Liver (tissue), 9 donors: ENCODE data around the gene NLGN4X. TPM values are rescaled to one million over a fixed set of nuclear protein-coding genes. Genes with fewer than 3 reads are reported as not detected.

Experiments
- DNase-seq: peaks from one replicate; pipeline ENCODE4 v3.0.0-alpha.2; 2017; ENCODE audit warnings: low spot score
- H3K27ac ChIP-seq, 2 donors: one replicate each; pipeline ENCODE4 v1.7.0; 2013; ENCODE audit warnings: inconsistent platforms in 2 of 2, low read length in 2 of 2, control low read depth in 1 of 2, low read depth in 1 of 2, mild to moderate bottlenecking in 1 of 2
- H3K27me3 ChIP-seq, 4 donors: one replicate each; pipeline versions ENCODE4 v1.6.1 to v1.7.0; 2013; ENCODE audit warnings: low read length in 3 of 4, inconsistent platforms in 1 of 4, mild to moderate bottlenecking in 1 of 4, moderate library complexity in 1 of 4; ENCODE audit not compliant: control insufficient read depth in 4 of 4, insufficient read depth in 4 of 4
- H3K36me3 ChIP-seq, 4 donors: one replicate each; pipeline versions ENCODE4 v1.6.1 to v1.7.0; 2013; ENCODE audit warnings: low read length in 3 of 4, mild to moderate bottlenecking in 3 of 4, low read depth in 1 of 4, moderate library complexity in 1 of 4; ENCODE audit not compliant: control insufficient read depth in 4 of 4, insufficient read depth in 3 of 4
- H3K4me1 ChIP-seq, 4 donors: one replicate each; pipeline versions ENCODE4 v1.6.1 to v1.7.0; 2013; ENCODE audit warnings: low read length in 3 of 4, mild to moderate bottlenecking in 3 of 4, moderate library complexity in 1 of 4; ENCODE audit not compliant: control insufficient read depth in 4 of 4, insufficient read depth in 4 of 4
- H3K4me3 ChIP-seq, 3 donors: one replicate each; pipeline versions ENCODE4 v1.6.1 to v1.7.0; 2013; ENCODE audit warnings: low read length in 3 of 3, control low read depth in 1 of 3, low read depth in 1 of 3, mild to moderate bottlenecking in 1 of 3
- H3K9ac ChIP-seq, 2 donors: one replicate each; pipeline ENCODE4 v1.7.0; 2013; ENCODE audit warnings: low read length in 2 of 2, mild to moderate bottlenecking in 2 of 2, moderate library complexity in 2 of 2, control low read depth in 1 of 2, low read depth in 1 of 2
- H3K9me3 ChIP-seq, 4 donors: one replicate each; pipeline versions ENCODE4 v1.6.1 to v1.7.0; 2013; ENCODE audit warnings: low read length in 3 of 4; ENCODE audit not compliant: control insufficient read depth in 4 of 4
- ATF3 ChIP-seq: IDR thresholded peaks from 2 replicates; pipeline ENCODE4 v1.6.1; 2016; ENCODE audit warnings: antibody characterized with exemption
- EGR1 ChIP-seq, 2 donors: IDR thresholded peaks; 2 replicates each; pipeline ENCODE4 v1.6.1; 2016 to 2018; ENCODE audit warnings: antibody characterized with exemption in 2 of 2, low read depth in 2 of 2
- GABPA ChIP-seq, 2 donors: IDR thresholded peaks in 1 of 2; conservative IDR thresholded peaks in 1 of 2; 2 replicates each; pipeline ENCODE4 v1.6.1; 2016; ENCODE audit warnings: antibody characterized with exemption in 2 of 2, mild to moderate bottlenecking in 1 of 2, moderate library complexity in 1 of 2
- HNF4G ChIP-seq: IDR thresholded peaks from 2 replicates; pipeline ENCODE4 v1.6.1; 2016; ENCODE audit warnings: antibody characterized with exemption
- JUND ChIP-seq, 2 donors: IDR thresholded peaks; 2 replicates each; pipeline ENCODE4 v1.6.1; 2016; ENCODE audit warnings: antibody characterized with exemption in 2 of 2
- NR2F2 ChIP-seq: IDR thresholded peaks from 2 replicates; pipeline ENCODE4 v1.6.1; 2016; ENCODE audit warnings: antibody characterized with exemption
- RXRA ChIP-seq, 2 donors: IDR thresholded peaks; 2 replicates each; pipeline ENCODE4 v1.6.1; 2017 to 2018; ENCODE audit warnings: antibody characterized with exemption in 2 of 2, mild to moderate bottlenecking in 1 of 2
- SP1 ChIP-seq: IDR thresholded peaks from 2 replicates; pipeline ENCODE4 v1.6.1; 2018; ENCODE audit warnings: antibody characterized with exemption, mild to moderate bottlenecking
- ZBTB33 ChIP-seq: IDR thresholded peaks from 2 replicates; pipeline ENCODE4 v1.6.1; 2016; ENCODE audit warnings: antibody characterized with exemption
- WGBS: extraction: QIAGEN DNeasy Blood & Tissue Kit; methylation state at CpG from one replicate; pipeline ENCODE4 v1.1.7; 2013; 5-methylcytosine and 5-hydroxymethylcytosine counted together
- polyA plus RNA-seq, 2 donors: library from polyadenylated mRNA; stranded (reverse) in 1 of 2; unstranded in 1 of 2; fragments of 200-250 nt in 1 of 2; fragments of >200 nt in 1 of 2; fragmentation: Nextera tagmentation in 1 of 2; extraction: Ambion mirVana in 1 of 2; gene quantifications; one replicate each; pipeline versions ENCODE4 v1.2.1 to v1.2.3, GENCODE V29; 2013 to 2015
- total RNA-seq, 2 donors: library from RNA; depleted of rRNA; stranded (reverse); fragments of >200 nt; gene quantifications; one replicate each; pipeline ENCODE4 v1.2.3, GENCODE V29; 2014
- TF ChIP-seq, protein P1 (sequence below): fragments of 150-350 bp; IDR thresholded peaks from 2 replicates; pipeline ENCODE4 v1.5.1; 2017; ENCODE audit warnings: improper control_type of control experiment, low read depth, low read length; ENCODE audit not compliant: missing input control
- TF ChIP-seq, protein P2 (sequence below): IDR thresholded peaks from 2 replicates; pipeline ENCODE4 v1.6.1; 2016; ENCODE audit warnings: antibody characterized with exemption
- TF ChIP-seq, protein P3 (sequence below): IDR thresholded peaks from 2 replicates; pipeline ENCODE4 v1.6.1; 2016; ENCODE audit warnings: antibody characterized with exemption, mild to moderate bottlenecking
- donor health status: healthy.
- donor health status: healthy.
- donor health status: healthy.
- donor health status: healthy.
- donor health status: healthy.

NLGN4X gene
- total RNA-seq: 1 to 10 TPM in 1 of 2 donors, under 1 TPM in 1; 0.33 to 2.8 TPM
- 1 to 10 TPM in 1 of 2 donors, under 1 TPM in 1; 0.69 to 1.2 TPM for polyA plus RNA-seq

GRCh38 chrX:6228720-6229119 is at the start of gene NLGN4X:
Gene NLGN4X, minus strand, starts transcription at chrX:6228867. Its CDS starts 77,401 bp downstream, at chrX:6151466.
- Histone ChIP-seq H3K27ac (no peak within 1 kb of the TSS), H3K9ac (no peak within 1 kb of the TSS), H3K9me3 (no peaks in the 10 kb centered on the region), H3K4me3 (peak within 1 kb of the TSS in 1 of 3 donors; percentile 8), H3K27me3 (no peaks in the 10 kb centered on the region), H3K4me1 (peaks cover 0 to 18% (median 13%) of the 10 kb centered on the region in 4 donors), H3K36me3 (no peaks in the 10 kb centered on the region)
- DNase-seq: no peak
- 3% methylated on average over 12 of the region's 12 CpGs for WGBS
- TF ChIP-seq JUND (IDR thresholded peaks at IDR 0.05) (no peak), ZBTB33 (no peak), GABPA (IDR thresholded peaks at IDR 0.05 in 1 of 2, conservative IDR thresholded peaks at IDR 0.05 in 1 of 2) (no peak), HNF4G (no peak), ATF3 (no peak), NR2F2 (no peak), SP1 (no peak), EGR1 (IDR thresholded peaks at IDR 0.05; ENCODE audit: low read depth in 2 of 2) (no peak)
- TF ChIP-seq, protein P1, sequence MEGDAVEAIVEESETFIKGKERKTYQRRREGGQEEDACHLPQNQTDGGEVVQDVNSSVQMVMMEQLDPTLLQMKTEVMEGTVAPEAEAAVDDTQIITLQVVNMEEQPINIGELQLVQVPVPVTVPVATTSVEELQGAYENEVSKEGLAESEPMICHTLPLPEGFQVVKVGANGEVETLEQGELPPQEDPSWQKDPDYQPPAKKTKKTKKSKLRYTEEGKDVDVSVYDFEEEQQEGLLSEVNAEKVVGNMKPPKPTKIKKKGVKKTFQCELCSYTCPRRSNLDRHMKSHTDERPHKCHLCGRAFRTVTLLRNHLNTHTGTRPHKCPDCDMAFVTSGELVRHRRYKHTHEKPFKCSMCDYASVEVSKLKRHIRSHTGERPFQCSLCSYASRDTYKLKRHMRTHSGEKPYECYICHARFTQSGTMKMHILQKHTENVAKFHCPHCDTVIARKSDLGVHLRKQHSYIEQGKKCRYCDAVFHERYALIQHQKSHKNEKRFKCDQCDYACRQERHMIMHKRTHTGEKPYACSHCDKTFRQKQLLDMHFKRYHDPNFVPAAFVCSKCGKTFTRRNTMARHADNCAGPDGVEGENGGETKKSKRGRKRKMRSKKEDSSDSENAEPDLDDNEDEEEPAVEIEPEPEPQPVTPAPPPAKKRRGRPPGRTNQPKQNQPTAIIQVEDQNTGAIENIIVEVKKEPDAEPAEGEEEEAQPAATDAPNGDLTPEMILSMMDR: no peak
- TF ChIP-seq, protein P2, sequence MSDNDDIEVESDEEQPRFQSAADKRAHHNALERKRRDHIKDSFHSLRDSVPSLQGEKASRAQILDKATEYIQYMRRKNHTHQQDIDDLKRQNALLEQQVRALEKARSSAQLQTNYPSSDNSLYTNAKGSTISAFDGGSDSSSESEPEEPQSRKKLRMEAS: no peak

GRCh38 chrX:6266041-6266440 is 37.4 kb upstream of the NLGN4X start:
- H3K4me1 ChIP-seq: no peaks in the 10 kb centered on the region
- no peak for TF ChIP-seq RXRA (IDR thresholded peaks at IDR 0.05)
- TF ChIP-seq, protein P3, sequence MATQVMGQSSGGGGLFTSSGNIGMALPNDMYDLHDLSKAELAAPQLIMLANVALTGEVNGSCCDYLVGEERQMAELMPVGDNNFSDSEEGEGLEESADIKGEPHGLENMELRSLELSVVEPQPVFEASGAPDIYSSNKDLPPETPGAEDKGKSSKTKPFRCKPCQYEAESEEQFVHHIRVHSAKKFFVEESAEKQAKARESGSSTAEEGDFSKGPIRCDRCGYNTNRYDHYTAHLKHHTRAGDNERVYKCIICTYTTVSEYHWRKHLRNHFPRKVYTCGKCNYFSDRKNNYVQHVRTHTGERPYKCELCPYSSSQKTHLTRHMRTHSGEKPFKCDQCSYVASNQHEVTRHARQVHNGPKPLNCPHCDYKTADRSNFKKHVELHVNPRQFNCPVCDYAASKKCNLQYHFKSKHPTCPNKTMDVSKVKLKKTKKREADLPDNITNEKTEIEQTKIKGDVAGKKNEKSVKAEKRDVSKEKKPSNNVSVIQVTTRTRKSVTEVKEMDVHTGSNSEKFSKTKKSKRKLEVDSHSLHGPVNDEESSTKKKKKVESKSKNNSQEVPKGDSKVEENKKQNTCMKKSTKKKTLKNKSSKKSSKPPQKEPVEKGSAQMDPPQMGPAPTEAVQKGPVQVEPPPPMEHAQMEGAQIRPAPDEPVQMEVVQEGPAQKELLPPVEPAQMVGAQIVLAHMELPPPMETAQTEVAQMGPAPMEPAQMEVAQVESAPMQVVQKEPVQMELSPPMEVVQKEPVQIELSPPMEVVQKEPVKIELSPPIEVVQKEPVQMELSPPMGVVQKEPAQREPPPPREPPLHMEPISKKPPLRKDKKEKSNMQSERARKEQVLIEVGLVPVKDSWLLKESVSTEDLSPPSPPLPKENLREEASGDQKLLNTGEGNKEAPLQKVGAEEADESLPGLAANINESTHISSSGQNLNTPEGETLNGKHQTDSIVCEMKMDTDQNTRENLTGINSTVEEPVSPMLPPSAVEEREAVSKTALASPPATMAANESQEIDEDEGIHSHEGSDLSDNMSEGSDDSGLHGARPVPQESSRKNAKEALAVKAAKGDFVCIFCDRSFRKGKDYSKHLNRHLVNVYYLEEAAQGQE: no peak
- TF ChIP-seq SP1: no peak
- WGBS: 63% methylated on average over 2 of the region's 2 CpGs
- DNase-seq: no peak
- no peak overlapping the region for H3K4me3 ChIP-seq
- no peaks in the 10 kb centered on the region for H3K27me3 ChIP-seq
- H3K9me3 ChIP-seq: peaks cover 0 to 5% (median under 1%) of the 10 kb centered on the region in 4 donors
- no peak overlapping the region for H3K9ac ChIP-seq
- H3K36me3 ChIP-seq: no peaks in the 10 kb centered on the region
- no peak overlapping the region for H3K27ac ChIP-seq
